Stimulated activated CD8-positive, alpha-beta memory T cell treated with anti-CD3 and anti-CD28 coated beads, Interleukin-4, amount 100 ng/mL, for 24 hours (primary cell): ENCODE data around the gene MSI2.

Experiments used
- DNase-seq: peaks from one replicate; pipeline ENCODE4 v3.0.0-alpha.2; 2020; ENCODE audit warnings: low read depth

Gene MSI2

DNA sequence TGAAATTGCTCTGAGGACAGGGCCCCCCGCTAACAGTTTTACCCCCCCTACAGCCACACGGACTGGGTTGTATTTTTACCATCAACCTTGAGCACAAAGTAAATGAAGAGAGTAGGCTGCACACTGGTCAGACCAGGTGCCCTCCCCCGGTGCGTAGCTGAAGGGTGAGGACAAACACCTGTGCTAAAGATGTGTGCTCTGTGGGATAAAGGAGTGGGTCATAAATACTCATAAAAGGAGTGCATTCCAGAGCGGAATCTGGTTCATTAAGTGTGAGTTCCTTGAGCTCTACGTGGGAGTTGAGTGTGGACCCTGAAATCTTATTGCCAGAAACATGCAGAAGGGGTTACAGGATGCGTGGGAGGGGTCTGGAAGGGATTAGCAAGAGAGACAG lies 271.7 kb downstream of the MSI2 start:
- no peak for DNase-seq

DNA sequence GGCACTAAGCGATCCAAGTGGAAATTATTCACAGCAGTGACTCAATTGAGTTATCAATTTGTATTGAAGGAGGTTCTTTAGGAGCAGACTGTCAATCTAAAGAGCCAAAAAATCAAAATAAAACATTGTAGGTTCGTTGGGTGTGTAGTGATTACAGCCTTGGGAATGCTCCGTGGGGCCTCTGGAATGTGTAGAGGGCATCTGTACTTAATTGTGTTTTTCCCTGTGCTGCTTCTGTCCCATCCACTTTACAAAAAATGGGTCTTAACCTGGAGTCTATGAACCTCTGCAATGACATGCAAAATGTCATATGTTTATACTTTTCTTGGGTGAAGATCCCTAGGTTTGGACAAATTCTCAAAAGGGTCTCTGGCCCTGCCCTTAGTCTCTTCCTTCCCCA lies 273.7 kb downstream of the MSI2 start:
- DNase-seq = no peak

DNA sequence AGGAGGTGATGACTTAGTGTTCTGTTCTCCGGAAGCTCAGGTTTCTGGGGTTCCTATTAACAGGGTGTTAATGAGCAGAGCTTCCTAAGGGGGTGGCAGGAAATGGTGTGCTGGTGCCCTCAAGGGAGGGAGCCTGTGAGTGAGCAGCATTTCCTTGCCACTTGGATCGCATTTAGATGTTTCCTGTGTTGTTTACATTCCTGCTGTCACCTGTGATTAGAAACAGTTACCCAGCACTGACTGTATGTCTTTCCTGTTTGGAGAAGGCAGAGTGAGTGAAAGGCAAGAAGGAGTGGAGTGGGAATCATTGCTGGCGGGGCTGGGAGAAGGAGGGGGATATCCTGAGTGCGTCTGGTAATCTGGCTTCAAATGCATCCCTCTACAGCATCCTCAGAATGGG lies 274.2 kb downstream of the MSI2 start:
- DNase-seq = no peak

DNA sequence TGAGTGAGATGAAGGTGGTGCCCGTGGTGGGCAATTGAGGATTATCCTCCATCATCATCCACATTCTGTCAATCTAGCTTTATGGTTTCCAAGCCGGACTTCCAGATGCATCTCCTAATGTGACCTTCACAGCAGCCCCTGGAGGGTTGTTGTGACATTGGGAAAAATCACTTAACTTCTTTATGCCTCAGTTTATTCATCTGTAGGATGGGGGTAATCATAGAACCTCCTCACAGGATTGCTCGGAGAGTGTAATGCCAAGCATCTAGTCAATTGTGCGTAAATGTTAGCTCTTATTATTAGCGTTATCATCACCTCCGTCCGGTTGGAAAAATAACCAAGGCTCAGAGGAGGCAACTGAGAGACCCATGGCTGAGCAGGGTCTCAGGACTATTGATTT lies 274.8 kb downstream of the MSI2 start:
- no peak for DNase-seq

DNA sequence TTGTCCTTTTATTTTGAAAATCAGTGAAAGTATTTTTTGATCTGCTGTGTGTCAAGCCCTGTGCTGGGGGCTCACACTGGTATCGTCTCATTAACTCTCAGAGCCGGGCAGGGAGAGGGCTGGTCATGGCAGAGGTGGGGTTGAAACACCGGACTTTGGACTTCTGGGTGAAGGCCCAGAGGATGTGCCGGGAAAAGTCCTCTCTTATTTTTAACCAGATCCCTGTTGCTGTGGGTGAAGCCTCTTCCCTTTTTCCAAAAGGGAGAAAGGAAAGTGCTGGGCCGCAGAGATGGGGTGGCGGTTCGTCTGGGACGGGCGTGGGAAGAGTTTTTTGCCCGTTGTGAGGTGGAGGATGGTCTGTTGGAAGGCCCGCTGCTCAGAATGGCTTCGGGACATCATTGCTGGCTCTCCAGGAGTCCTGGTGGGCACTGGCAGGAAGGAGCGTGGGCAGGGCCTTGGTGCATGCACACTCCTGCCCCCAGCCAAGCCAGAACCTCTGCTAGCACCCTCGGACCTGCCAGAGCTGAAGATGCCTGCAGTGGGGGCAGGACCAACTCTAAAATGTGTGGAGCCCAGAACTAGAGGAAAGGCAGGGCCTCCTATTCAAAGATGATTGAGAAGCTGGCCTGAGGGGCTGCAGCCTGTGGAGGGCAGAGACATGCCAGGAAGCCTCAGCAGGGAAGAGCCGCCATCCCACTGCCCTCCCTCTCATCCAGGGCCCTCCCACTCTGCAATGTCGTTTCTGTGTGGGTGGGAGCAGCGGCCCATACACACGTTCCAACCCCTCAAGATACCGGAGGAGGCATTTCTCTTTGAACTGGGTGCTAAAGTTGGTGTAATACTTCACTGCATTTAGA lies 275.6 kb downstream of the MSI2 start:
- no peak for DNase-seq

DNA sequence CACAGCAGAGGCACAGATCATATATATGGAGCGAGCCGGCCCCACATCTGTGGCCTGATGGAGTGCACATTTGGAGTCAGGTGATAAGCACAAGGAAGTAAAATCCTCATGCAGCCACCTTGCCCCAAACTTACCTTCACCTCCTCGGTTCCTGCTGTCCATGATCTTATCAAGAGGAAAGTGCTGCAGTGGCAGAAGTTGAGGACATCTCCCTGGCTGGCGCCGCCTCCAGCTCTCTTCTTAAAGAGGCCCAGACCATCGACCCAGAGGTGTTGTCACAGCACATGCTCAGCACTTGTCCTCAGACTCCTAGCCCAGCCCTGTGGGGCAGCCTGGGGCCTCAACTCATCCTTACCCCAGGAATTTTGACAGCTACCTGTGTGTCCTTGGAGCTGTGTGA lies 276.2 kb downstream of the MSI2 start:
- DNase-seq = no peak

DNA sequence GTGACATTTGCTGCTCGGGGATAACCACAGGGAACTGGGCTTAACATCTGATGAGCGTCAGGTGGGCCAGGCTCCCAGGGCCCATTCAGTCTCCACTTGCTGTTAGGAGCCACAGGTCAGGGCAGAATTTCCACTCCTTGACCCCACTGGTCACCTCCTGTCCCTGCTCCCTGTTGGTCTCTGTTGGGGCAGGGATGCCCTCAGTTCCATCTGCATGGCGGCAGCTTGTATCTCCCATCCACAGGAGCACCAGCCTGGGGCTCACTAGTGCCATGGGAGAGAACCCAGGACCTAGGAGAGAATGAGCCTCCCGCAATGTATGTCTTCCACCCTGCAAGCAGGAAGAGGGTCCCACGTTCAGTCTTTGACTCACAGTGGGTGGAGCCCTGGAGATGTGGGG lies 276.6 kb downstream of the MSI2 start:
- no peak for DNase-seq

DNA sequence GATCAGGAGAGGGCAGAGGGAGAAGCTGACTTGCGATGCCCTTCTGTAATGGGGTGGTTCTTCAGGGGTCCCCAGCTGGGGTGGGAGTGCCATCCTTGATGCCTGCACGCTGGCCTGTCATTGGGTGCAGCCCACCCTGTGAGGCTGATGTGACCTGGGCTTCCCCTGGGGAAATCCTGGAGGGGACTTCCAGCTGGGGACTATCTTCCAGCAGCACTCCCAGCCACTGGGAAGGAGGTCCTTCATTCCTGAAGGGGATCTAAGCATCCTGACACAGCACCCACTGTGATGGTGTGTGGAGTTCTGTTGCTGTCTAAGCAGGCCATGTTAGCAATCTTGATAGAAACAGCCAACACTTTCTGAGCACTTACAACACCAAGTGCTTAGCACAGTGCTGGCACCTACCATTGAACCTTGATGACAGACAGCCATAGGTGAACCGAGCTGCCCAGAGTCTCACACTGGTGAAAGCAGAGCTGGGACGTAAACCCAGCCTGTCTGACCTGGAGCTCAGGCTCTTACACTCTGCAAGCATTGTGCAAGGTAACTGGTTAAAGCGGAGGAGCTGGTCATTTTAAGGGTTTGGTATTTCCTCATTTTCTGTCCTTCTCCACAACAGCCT lies 277.5 kb downstream of the MSI2 start:
- DNase-seq = no peak

DNA sequence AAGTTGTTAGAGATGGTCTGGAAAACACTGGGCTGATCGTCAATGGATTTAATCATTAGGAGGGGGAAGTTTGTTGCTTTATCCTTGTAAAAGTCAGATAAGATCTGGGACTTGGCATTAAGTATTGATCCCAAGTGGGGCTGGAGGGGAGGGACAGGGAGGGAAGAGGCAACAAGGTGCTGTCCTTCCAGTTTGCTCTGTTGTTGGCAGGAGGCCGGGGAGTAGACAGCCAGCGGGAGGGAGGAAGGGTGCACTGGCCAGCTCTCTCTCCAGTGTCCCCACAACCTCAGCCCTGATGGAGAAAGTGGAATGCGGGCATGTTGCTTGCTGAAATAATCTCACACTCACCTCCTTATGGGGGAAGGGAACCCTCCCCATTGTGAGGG lies 278.5 kb downstream of the MSI2 start:
- no peak for DNase-seq

DNA sequence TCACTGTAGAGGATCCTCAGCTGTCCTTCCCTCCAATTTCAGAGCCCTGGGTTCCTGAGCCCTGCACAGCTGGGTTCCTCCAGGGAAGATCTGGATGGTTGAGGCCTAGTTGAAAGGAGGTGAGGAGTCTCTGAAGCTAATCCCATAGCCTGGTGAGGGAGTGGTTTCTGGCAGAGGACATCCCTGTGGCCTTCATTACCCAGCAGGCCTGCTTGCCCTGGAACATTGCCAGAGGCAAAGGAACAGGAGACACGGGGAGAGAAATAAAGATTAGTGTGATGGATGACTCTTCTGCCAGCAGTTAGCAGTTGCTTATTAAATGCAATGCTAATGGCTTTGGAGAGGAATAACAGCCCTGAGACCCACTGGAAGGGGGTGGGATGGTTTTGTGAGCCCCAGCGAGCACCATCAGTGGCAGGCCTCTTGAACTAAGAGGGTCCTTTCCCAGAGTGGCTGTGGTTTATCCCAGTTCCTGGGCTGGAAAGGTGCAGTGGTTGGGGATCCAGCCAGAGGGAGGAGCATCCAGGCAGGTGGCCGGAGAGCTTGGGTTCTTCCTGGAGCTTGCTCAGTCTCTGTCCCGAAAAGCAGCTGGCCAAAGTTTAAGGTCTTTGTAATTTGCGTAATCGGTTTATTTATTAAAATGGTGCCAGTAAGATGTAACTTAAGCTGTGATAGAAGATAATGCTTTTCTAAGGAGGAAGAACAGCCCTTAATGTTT lies 279.1 kb downstream of the MSI2 start:
- no peak for DNase-seq

DNA sequence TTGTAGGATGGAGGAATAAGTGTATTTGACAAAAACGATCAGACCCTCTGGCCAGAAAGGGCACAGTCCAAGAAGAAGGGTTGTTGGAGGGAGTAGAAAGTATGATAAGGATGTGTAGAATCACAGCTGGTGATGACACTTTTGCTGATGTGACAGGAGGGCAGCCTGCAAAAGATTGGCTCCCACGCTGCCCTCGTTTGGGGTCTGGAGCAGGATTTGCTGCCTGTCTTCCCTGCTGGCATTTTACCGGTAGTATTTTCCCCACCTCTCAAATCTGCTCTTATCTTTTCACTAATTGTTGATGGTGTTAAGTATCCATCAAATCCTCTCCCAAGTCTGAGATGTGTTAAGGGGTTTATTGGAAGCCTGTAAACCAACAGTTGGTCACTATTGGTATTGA lies 280.0 kb downstream of the MSI2 start:
- no peak for DNase-seq

DNA sequence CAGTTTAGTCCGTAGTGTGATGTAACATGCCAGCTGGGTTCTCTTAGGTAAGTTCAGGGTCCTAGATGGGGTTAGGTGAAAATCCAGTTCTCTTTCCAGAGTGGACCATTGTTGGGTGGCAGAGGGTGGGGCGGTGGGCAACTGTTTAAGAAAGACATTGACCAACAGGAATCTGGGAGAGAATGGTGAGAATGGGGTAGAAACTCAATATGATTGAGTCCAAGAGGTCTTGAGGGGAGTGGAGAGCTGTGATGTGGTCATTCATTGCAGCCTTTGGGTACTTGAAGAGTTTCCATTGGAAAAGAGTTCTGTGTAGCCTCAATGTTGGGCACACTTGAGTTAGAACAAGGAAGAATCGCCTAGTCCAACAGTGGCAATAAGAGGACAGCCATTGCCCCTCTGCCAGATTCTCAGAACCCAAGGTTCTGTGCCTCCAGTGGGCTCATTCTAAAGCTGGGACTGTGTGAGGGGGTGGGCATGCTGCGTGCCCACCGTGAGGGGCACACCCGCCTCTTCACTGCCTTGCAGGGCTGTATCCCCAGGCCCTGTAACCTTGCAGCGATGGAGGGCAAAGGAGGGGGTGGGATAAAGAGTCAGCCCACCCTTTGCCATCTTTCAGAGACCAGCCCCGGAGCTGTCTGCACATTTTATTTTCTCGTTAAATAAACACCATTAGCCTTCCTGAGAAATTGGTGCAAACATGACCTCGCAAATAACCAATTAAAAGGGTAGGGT lies 280.6 kb downstream of the MSI2 start:
- DNase-seq = no peak

DNA sequence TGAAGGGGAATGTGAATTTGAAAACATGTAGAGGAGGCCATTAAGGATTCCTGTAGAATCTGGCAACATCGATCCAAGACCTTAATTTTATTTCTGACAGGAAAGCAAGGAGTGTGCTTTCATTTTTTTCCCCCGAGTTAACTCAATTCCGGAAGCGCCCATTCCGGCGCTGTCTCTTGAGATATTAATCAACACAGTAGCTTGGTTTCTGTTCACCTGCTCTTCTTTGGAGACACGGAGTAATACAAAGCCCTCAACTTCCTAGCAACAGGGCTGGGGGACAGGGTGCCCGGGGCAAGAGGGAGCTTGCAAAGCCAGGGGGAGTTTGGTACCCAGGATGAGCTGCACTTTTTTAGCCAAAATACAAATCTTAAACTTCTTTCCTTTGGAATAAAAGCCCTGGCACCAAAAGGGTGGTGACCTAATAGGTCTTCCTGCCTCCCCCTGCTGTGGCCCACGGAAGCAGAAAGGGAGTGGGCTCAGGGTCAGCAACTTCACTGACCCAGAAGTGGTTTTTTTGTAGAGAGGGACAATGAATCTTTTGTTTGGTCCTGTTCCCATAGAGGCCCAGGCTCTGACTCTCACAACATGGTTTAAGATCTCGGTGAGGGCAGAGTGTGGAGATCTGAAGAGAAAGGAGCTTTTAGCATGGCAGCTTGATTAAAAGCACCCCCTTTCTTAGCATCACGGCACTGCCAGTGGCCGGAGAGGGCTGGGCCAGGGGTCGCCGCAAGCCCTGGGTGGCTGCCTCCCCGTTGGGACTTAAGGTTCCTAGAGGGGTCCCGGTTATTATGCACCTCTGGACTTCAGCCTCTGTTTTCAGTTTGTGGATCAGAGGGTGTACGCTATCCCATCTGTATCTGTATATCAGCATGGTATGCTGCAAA lies 281.4 kb downstream of the MSI2 start:
- DNase-seq = no peak

DNA sequence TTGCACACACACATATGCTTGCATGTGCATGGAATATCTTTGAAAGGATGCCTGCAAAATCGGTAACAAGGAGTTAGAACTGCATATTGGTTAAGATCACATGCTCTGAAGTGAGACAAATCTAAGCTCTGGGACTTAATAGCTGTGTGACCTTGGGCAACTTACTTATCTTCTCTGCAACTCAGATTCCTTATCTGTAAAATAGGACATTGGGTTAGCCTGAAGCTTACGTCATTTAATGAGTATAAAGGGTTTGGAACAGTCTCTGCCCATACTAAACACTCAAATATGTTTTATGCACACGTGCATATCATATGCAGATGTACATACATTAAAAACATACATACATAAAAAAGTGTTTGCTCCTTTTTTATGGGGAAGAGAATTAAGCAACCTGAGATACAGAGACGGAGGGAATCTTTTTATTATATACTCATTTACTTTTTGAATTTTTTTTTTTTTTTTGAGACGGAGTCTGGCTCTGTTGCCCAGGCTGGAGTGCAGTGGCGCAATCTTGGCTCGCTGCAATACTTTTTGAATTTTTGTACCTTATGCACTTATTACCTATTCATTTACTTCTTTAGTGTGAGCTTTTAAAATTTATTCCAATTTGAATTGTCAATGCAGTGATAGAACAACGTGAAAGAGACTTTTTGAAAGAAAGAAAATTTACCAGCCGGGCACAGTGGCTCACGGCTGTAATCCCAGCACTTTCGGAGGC lies 282.6 kb downstream of the MSI2 start:
- DNase-seq = no peak

DNA sequence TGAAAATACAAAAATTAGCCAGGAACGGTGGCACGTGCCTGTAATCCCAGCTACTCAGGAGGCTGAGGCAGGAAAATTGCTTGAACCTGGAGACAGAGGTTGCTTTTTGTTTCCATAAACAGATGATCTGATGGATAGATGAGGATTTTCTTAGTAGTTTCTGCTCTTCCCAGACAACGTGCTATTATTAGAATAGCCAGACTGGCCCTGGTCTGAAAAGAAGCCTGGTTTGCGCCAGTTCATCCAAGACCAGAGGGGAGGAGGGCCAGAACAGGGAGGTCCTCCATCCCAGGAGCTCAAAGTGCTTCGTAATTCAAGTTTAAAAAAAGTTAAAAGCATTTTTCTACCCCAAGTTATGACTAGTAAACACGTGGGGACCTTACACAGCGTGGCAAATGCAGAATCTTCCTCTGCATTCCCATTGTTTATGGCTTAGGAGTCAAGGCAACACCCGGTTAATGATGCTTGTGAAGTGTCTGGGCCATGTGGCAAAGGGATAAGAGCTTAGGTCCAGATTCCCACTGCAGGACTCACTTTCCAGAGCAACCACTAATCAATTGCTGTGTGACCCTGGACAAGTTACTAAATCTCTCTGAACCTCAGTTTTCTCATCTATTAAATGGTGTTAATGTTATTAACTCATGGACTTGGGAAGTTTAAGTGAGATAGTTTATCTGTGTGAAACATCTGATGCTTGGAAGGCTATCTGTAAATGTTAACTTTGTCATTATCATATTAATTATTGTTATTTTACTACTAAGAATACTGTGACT lies 283.4 kb downstream of the MSI2 start:
- no peak for DNase-seq

DNA sequence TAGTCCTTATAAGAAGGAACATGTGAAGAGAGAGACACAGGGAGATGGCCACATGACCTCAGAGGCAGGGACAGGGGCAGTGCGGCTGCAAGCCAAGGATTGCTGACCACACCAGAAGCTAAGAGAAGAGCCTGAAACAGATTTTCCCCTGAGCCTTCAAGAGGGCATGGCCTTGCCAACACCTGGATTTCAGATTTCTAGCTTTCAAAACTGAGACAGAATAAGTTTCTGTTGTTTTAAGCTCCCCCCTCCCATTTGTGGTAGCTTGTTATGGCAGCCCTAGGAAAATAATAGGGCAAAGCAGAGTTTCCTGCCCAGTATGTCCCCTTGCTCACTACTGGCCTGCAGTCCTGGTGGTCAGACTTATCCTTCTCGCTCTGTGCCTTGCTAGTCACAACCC lies 284.3 kb downstream of the MSI2 start:
- no peak for DNase-seq

DNA sequence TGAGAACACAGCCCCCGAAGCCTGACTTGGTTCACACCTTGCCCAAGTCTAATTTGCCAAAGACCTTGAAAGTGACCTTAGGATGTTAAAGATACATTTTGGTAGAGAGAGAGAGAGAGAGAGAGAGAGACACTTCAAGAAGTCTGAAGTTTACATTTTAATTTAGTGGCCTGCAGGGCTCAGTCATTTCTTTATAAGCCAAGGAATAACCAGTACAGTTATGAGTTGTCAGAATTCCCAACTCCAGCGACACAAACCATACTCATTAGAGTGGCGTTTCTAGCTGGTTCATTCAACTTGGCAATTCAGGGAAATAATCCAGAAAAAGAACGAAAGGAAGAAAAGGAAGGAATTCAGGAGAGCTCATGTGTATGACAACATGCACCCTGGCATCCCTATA lies 284.7 kb downstream of the MSI2 start:
- DNase-seq = no peak

DNA sequence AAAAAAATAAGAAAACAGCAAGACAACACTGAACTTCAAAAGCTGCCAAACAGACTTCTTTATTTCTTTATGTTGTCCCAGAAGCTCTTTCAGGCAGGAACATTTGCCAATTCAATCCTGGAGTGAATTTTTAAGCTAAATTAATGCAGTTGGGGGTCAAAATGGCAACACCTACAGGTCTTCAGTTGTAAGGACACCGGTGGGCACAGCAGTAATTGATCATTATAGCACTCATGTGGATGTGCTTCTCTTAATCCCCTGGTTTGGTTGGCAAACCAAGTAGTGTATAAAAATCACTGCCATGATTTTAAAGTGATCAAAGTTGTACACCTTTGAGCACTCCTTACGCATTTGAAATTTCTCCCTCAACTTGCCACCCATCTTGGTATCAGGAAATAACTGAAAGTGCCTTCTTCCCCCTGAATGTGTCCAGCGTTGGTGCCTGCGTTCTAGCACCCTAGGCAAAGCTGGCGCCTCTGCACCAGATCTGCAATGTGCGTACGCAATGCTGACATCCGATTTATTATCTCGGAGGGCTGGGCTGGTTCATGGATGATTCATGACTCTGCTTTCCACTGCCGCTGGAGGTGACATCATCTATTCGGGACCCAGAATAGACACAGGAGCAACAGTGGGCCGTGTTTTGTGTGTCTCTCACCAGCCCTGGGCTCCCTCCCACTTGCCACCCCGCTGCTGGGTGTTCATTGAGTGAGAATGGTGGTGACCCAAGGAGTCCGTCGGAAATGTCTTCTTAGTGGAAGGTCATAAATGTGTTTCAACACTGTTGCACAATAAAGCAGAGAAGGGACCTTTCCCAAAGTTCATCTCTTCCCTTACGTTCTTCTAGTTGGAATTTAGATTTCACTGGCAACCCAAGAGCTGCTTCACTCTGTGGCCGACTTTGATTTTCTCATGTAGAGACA lies 285.4 kb downstream of the MSI2 start:
- DNase-seq = no peak

DNA sequence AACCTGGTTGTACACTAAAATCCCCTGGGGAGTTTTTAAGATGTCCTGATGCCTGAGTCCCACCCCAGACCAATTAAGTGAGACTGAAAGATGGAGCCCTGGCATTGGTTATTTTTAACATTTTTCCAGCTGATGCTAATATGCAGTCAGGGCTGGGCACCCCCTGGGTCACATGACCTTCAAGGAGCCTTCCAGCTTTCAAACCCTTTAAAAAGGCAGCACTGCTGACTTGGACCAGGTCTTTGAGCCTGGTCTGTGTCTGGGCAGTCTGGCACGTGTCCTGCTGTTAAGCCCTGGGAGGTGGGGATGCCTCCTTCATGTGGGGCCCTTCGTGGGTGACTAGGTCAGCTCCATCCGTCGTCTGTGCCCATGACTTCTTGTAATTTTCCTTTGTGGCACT lies 286.2 kb downstream of the MSI2 start:
- DNase-seq = no peak
